Measurements from ENCODE around the gene OGFOD3.
A peak's percentile ranks its signal among the peaks of the same experiment; 100 is the strongest.

OGFOD3 gene

DNA sequence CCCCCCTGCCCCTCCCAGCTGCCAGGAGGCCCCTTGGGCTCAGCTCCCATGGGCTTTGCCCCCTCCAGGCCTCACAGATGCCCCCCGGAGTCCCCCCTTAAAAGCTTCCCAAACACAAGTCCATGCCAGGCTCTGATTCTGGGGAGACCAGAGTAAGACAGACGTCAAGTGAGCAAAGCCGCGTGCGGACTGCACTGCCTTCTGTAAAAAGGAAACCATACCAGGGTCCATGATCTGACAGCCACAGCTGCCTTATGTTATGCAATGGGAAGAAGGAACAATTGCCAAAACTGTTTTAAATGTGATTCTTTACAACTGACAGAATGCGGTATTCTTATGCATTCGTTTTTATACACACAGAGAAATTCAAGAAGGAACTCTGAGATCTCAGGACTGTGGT, 18.2 kb downstream of the OGFOD3 start:
- Mint-ChIP-seq H3K9me3 (no peaks in the 10 kb centered on the region), H3K27me3 (ENCODE audit: low read depth, poor library complexity) (peaks cover 11% of the 10 kb centered on the region), H3K36me3 (ENCODE audit: low read depth) (peaks cover 36% of the 10 kb centered on the region), H3K4me3 (no peak overlapping the region), H3K27ac (no peak overlapping the region), H3K4me1 (peaks cover 30% of the 10 kb centered on the region)
- DNase-seq: no peak
- no peak for TF ChIP-seq CTCF (IDR thresholded peaks at IDR 0.05)

DNA sequence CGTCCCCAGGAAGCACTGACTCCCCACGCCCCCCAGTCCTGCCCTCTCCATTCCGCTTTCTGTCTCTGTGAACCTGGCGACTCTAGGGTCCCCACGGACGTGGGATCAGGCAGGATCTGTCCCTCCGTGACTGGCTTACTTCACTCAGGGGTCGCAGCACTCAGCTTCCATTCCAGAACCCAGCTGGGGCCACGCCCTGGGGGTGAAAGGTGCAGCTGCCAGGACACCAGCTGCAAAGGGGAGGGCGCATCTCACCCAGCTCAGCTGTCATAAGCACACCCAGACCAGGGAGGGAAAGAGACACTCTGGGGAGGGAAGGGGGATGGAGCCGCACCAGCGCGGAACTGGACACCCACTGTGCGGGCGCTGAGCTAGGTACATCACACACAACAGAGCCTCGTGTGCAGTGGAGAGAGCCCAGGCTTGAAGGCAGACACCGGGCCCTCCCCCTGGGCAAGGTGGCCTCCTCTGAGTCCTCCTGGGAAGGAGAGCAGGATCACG, 18.7 kb downstream of the OGFOD3 start:
- TF ChIP-seq CTCF (IDR thresholded peaks at IDR 0.05): no peak
- Mint-ChIP-seq H3K27me3 (ENCODE audit: low read depth, poor library complexity) (peaks cover 11% of the 10 kb centered on the region), H3K9me3 (no peaks in the 10 kb centered on the region), H3K36me3 (ENCODE audit: low read depth) (peaks cover 37% of the 10 kb centered on the region), H3K4me1 (peaks cover 33% of the 10 kb centered on the region), H3K4me3 (no peak overlapping the region), H3K27ac (peak overlapping the region; percentile 89)
- no peak for DNase-seq

DNA sequence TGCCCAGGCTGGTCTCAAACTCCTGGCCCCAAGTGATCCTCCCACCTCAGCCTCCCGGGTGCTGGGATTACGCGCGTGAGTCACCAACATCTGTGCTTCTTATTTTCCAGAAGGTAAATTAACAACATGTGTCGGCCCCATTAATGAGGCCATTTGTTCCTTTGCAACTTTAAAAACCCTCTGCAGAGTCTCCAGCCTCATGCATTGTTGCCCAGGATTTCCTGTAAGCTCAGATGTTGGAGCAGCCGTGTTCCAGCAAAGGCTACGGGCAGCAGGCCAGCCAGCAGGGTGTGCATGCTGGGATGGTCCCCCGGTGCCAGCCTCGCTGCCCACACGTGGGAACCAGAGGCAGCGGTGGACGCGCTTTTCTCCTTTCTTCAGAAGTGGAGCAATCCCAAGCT, 19.3 kb downstream of the OGFOD3 start:
- peaks cover 39% of the 10 kb centered on the region for H3K4me1 Mint-ChIP-seq
- H3K9me3 Mint-ChIP-seq: no peaks in the 10 kb centered on the region
- no peak for DNase-seq

DNA sequence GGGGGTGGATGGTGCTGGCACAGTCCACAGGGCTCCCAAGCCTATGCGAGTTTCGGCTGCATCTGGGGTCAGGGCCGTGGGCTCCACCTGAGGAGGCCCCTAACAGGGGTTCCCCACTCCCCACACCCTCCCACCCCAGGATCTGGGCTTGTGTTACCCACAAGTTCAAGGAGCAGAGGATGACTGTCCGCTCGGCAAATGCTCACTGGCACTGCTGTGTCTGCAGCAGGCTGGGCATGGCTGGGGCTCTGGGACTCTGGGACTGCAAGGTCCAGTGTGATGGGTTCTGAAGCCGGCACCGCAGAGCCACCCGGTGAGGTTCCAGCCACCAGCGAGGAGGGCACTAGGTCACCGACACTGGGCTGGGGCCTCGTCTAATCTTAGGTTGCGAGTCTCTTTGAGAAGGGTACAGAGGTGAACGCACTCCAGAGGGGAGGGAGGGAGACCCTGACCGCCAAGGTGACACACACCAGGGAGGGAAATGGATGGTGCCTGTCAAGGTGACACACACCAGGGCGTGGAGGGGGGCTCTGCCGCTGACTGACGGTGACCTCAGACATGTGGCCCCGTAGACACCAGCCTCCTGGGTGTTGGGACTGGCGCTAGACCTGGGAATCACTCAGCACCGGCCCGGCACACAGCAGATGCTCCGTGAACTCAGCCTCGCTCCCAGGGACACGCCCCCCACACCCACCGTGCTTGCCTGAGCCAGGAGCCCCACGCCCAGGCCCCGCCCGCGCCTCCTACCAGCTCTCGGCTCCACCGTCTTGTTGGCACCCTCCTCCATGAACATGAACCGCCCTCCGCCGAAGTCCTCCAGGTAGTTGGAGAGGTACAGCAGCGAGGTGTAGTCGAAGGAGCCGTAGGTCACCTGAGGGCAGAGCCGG, 20.7 kb downstream of the OGFOD3 start:
- no peak overlapping the region for H3K4me3 Mint-ChIP-seq
- TF ChIP-seq CTCF (IDR thresholded peaks at IDR 0.05): no peak
- H3K27ac Mint-ChIP-seq: no peak overlapping the region
- peaks cover 51% of the 10 kb centered on the region for H3K36me3 Mint-ChIP-seq (ENCODE audit: low read depth)
- H3K9me3 Mint-ChIP-seq: no peaks in the 10 kb centered on the region
- DNase-seq: no peak
- peaks cover 53% of the 10 kb centered on the region for H3K4me1 Mint-ChIP-seq
- peaks cover 16% of the 10 kb centered on the region for H3K27me3 Mint-ChIP-seq (ENCODE audit: low read depth, poor library complexity)

More for the DNA sequence above, 19.3 kb downstream of the OGFOD3 start:
- H3K27me3 Mint-ChIP-seq (ENCODE audit: low read depth, poor library complexity): peaks cover 16% of the 10 kb centered on the region
- peaks cover 42% of the 10 kb centered on the region for H3K36me3 Mint-ChIP-seq (ENCODE audit: low read depth)
- no peak for TF ChIP-seq CTCF (IDR thresholded peaks at IDR 0.05)
- no peak overlapping the region for H3K27ac Mint-ChIP-seq
- H3K4me3 Mint-ChIP-seq: no peak overlapping the region

DNA sequence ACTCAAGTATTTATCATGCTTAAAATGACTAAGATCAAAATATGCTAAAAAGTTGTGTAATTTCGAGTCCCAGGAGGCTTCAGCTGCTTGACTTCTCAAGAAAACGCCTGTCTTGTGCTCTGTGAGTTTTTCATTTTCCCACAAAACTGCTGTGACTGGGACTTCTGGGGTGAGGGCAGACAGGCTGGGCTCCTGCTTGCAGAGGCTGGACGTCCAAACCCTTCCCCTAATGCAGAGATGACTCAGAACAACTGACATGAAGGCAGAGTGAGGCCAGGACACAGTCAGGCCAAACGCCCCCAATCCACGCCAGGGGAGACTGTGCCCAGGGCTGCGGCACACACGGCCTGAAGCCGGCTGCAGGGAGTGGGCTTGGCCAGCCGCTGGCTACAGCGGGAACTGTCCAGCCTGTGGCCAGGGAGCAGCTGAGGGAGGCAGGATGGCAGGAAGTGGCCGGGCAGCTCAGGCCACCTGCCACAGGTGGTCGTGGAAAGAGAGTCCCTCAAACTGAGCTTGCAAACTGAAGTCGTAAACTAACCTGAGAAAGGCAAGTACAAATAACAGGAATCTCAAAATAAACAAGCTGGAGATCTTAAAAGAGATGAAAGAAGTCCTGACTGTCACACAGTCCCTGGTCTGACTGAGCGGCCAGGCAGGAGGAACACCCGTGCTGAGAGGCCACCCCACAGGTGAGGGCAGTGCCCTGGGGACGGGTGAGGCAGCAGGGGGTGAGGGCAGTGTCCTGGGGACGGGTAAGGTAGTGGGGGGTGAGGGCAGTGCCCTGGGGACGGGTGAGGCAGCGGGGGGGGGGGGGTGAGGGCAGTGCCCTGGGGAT, 21.6 kb downstream of the OGFOD3 start:
- no peak overlapping the region for H3K27ac Mint-ChIP-seq
- DNase-seq: no peak
- peaks cover 62% of the 10 kb centered on the region for H3K4me1 Mint-ChIP-seq
- H3K27me3 Mint-ChIP-seq (ENCODE audit: low read depth, poor library complexity): peaks cover 16% of the 10 kb centered on the region
- peaks cover 49% of the 10 kb centered on the region for H3K36me3 Mint-ChIP-seq (ENCODE audit: low read depth)
- TF ChIP-seq CTCF (IDR thresholded peaks at IDR 0.05): no peak
- H3K9me3 Mint-ChIP-seq: no peaks in the 10 kb centered on the region
- H3K4me3 Mint-ChIP-seq: no peak overlapping the region
